Measurements from ENCODE around the gene SDR9C7. TPM values are rescaled to one million over a fixed set of nuclear protein-coding genes. Genes with fewer than 3 reads are reported as not detected.
"Not testable (repeated sequence)": the region's sequence is repeated elsewhere in the genome, so short reads cannot be mapped to it uniquely, and the experiment has no call there.

SDR9C7 gene
- total RNA-seq (not detected in 2 replicates), polyA plus RNA-seq (not detected in 2 replicates), polyA minus RNA-seq (ENCODE audit: low replicate concordance) (not detected in 2 replicates)
- polyA plus RNA-seq (2012), result not detected in 2 replicates

DNA sequence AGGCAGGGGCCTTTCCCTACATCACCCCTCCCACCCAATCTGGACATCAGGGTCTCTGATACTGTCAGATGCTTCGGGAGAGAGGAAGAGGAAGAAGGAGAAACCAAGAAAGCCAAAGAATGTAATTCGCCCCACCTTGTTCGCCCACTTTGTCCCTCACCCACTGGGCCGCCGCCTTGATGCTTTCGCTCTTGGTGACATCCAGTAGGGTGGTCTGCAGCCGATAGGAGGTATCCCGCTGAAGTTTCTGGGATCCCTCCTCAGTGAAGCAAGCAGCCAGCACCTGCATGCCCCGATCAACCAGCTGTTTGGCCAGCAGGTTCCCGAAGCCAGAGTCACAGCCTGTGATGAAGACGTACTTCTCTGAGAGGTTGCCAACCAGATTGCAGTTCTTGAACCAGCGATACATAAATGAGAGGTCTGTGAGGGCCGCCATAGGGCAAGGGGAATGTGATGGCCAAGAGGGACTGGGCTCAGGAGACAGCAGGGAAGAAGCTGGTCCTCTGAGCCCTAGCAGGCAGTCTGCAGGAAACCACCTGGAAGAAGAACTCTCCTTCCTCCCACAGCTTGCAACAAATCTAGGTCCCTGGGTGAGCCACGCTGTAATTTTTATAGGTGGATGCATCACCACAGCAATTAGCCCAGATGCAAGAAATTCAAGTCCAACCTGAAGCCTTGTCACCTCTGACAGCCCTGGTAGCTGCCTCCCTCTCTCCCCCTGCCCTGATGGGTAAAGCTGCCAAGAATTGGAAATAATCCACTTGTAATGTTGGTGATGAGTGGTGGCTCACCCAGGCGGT lies at the start of gene SDR9C7:
Gene SDR9C7, minus strand, starts transcription at position 583 of the 800 bp plus-strand sequence. Its CDS starts 147 bp downstream, at position 436.
- Histone ChIP-seq H3K36me3 (ENCODE audit: control insufficient read depth, insufficient read depth, low read length) (no peaks in the 10 kb centered on the region), H3K9me3 (ENCODE audit: control insufficient read depth, insufficient read depth, low read depth, low read length) (no peaks in the 10 kb centered on the region), H3K27me3 (ENCODE audit: control insufficient read depth, insufficient read depth, low read length) (peaks cover 4% of the 10 kb centered on the region), H4K20me1 (ENCODE audit: control insufficient read depth, extremely low read depth, insufficient read depth, low read length) (no peaks in the 10 kb centered on the region), H3K4me2 (ENCODE audit: extremely low read depth, insufficient read depth, low read length) (no peak within 1 kb of the TSS), H3K27ac (ENCODE audit: insufficient read depth, low read length) (no peak within 1 kb of the TSS), H3K79me2 (ENCODE audit: control insufficient read depth, insufficient read depth, low read length) (no peaks in the 10 kb centered on the region), H2AFZ (ENCODE audit: low read length) (no peak within 1 kb of the TSS), H3K4me1 (ENCODE audit: control insufficient read depth, extremely low read depth, insufficient read depth, low read length) (no peaks in the 10 kb centered on the region), H3K9ac (ENCODE audit: insufficient read depth, low read length) (no peak within 1 kb of the TSS), H3K4me3 (replicated peaks in 1 of 4; ENCODE audit: control extremely low read depth in 1 of 4, insufficient read depth in 1 of 4, low read depth in 3 of 4, low read length in 4 of 4) (no peak within 1 kb of the TSS)
- no peak for DNase-seq (ENCODE audit: low read depth in 2 of 2)
- TF ChIP-seq EZH2 (IDR thresholded peaks at IDR 0.05; ENCODE audit: low read length, missing control alignments), result no peak
- TF ChIP-seq, protein P1, sequence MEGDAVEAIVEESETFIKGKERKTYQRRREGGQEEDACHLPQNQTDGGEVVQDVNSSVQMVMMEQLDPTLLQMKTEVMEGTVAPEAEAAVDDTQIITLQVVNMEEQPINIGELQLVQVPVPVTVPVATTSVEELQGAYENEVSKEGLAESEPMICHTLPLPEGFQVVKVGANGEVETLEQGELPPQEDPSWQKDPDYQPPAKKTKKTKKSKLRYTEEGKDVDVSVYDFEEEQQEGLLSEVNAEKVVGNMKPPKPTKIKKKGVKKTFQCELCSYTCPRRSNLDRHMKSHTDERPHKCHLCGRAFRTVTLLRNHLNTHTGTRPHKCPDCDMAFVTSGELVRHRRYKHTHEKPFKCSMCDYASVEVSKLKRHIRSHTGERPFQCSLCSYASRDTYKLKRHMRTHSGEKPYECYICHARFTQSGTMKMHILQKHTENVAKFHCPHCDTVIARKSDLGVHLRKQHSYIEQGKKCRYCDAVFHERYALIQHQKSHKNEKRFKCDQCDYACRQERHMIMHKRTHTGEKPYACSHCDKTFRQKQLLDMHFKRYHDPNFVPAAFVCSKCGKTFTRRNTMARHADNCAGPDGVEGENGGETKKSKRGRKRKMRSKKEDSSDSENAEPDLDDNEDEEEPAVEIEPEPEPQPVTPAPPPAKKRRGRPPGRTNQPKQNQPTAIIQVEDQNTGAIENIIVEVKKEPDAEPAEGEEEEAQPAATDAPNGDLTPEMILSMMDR (conservative IDR thresholded peaks at IDR 0.05 in 1 of 2, IDR thresholded peaks at IDR 0.05 in 1 of 2; ENCODE audit: low read depth in 1 of 2, low read length in 2 of 2), result no peak

- H4K20me1 ChIP-seq (ENCODE audit: control insufficient read depth, extremely low read depth, insufficient read depth, low read length), result no peaks in the 10 kb centered on the region
- no peak overlapping the region for H3K9ac ChIP-seq (ENCODE audit: insufficient read depth, low read length)
- H3K4me1 ChIP-seq (ENCODE audit: control insufficient read depth, extremely low read depth, insufficient read depth, low read length), result no peaks in the 10 kb centered on the region
- DNase-seq (ENCODE audit: low read depth in 2 of 2), result no peak
- no peak overlapping the region for H3K27ac ChIP-seq (ENCODE audit: insufficient read depth, low read length)
- no peaks in the 10 kb centered on the region for H3K79me2 ChIP-seq (ENCODE audit: control insufficient read depth, insufficient read depth, low read length)
- H3K9me3 ChIP-seq (ENCODE audit: control insufficient read depth, insufficient read depth, low read depth, low read length), result no peaks in the 10 kb centered on the region
- H2AFZ ChIP-seq (ENCODE audit: low read length), result no peak overlapping the region
- H3K36me3 ChIP-seq (ENCODE audit: control insufficient read depth, insufficient read depth, low read length), result no peaks in the 10 kb centered on the region
- H3K4me2 ChIP-seq (ENCODE audit: extremely low read depth, insufficient read depth, low read length), result no peak overlapping the region
- TF ChIP-seq, protein P1 (conservative IDR thresholded peaks at IDR 0.05 in 1 of 2, IDR thresholded peaks at IDR 0.05 in 1 of 2; ENCODE audit: low read depth in 1 of 2, low read length in 2 of 2), result no peak
- TF ChIP-seq EZH2 (IDR thresholded peaks at IDR 0.05; ENCODE audit: low read length, missing control alignments), result no peak
- H3K4me3 ChIP-seq (replicated peaks in 1 of 4; ENCODE audit: control extremely low read depth in 1 of 4, insufficient read depth in 1 of 4, low read depth in 3 of 4, low read length in 4 of 4), result no peak overlapping the region
- H3K27me3 ChIP-seq (ENCODE audit: control insufficient read depth, insufficient read depth, low read length), result no peaks in the 10 kb centered on the region
Measured at GRCh38 chr12:56983386-56983785, 49.2 kb upstream of the SDR9C7 start.

GRCh38 chr12:56982578-56983236 lies 48.5 kb upstream of the SDR9C7 start:
- H3K27me3 ChIP-seq (ENCODE audit: control insufficient read depth, insufficient read depth, low read length); H3K4me1 ChIP-seq (ENCODE audit: control insufficient read depth, extremely low read depth, insufficient read depth, low read length); H3K9ac ChIP-seq (ENCODE audit: insufficient read depth, low read length); H4K20me1 ChIP-seq (ENCODE audit: control insufficient read depth, extremely low read depth, insufficient read depth, low read length); DNase-seq (ENCODE audit: low read depth in 2 of 2); H3K9me3 ChIP-seq (ENCODE audit: control insufficient read depth, insufficient read depth, low read depth, low read length); H2AFZ ChIP-seq (ENCODE audit: low read length); H3K4me2 ChIP-seq (ENCODE audit: extremely low read depth, insufficient read depth, low read length); H3K27ac ChIP-seq (ENCODE audit: insufficient read depth, low read length); H3K4me3 ChIP-seq (replicated peaks in 1 of 4; ENCODE audit: control extremely low read depth in 1 of 4, insufficient read depth in 1 of 4, low read depth in 3 of 4, low read length in 4 of 4); H3K36me3 ChIP-seq (ENCODE audit: control insufficient read depth, insufficient read depth, low read length); H3K79me2 ChIP-seq (ENCODE audit: control insufficient read depth, insufficient read depth, low read length): not testable (repeated sequence)
